SU-DHL-6 (cell line): ENCODE measurements around the gene C3orf33.

ENCODE experiments used
- CTCF ChIP-seq: fragments of 200-600 bp; sonication (generic); IDR thresholded peaks from one replicate; pipeline ENCODE4 v1.5.1; 2017; ENCODE audit warnings: antibody characterized with exemption, mild to moderate bottlenecking, low read length, moderate library complexity; ENCODE audit not compliant: insufficient read depth, poor library complexity, severe bottlenecking
- EZH2phosphoT487 ChIP-seq: fragments of 200-600 bp; sonication (generic), shearing (Covaris generic); conservative IDR thresholded peaks from 2 replicates; pipeline ENCODE4 v1.6.1; 2018; ENCODE audit warnings: mild to moderate bottlenecking, antibody characterized with exemption, low read length, moderate library complexity, mixed read lengths

GRCh38 chr3:155743606-155744005 lies 62.5 kb downstream of the C3orf33 start:
- TF ChIP-seq CTCF, result no peak
- TF ChIP-seq EZH2phosphoT487, result no peak
